ENCODE measurements around the gene IDI2. TPM values are rescaled to one million over a fixed set of nuclear protein-coding genes. Genes with fewer than 3 reads are reported as not detected.
"Not testable (repeated sequence)": the region's sequence is repeated elsewhere in the genome, so short reads cannot be mapped to it uniquely, and the experiment has no call there.

Gene IDI2
- total RNA-seq, result not detected

GRCh38 chr10:1025683-1026082, at the start of gene IDI2:
Gene IDI2, minus strand, starts transcription at chr10:1025859. Its CDS starts 1,136 bp downstream, at chr10:1024723.
- Histone ChIP-seq H3K27me3 (ENCODE audit: insufficient read depth, low read length) (no peaks in the 10 kb centered on the region), H3K9me3 (ENCODE audit: low read depth, low read length) (no peaks in the 10 kb centered on the region), H3K4me3 (ENCODE audit: low read length) (no peak within 1 kb of the TSS), H3K4me1 (ENCODE audit: insufficient read depth, low read length) (no peaks in the 10 kb centered on the region)

- peaks cover 7% of the 10 kb centered on the region for H3K4me1 ChIP-seq (ENCODE audit: insufficient read depth, low read length)
- H3K27me3 ChIP-seq (ENCODE audit: insufficient read depth, low read length), result no peaks in the 10 kb centered on the region
- H3K9me3 ChIP-seq (ENCODE audit: low read depth, low read length), result no peaks in the 10 kb centered on the region
These were observed 49.2 kb upstream of the IDI2 start for GRCh38 chr10:1074748-1075308.

GRCh38 chr10:1074052-1074747, 48.5 kb upstream of the IDI2 start:
- H3K27me3 ChIP-seq (ENCODE audit: insufficient read depth, low read length), result no peaks in the 10 kb centered on the region

More at GRCh38 chr10:1074748-1075308, 49.2 kb upstream of the IDI2 start:
- H3K4me3 ChIP-seq (ENCODE audit: low read length), result no peak overlapping the region

GRCh38 chr10:1070919-1071318, 45.3 kb upstream of the IDI2 start:
- H3K4me3 ChIP-seq (ENCODE audit: low read length), result no peak overlapping the region
- no peaks in the 10 kb centered on the region for H3K9me3 ChIP-seq (ENCODE audit: low read depth, low read length)
- H3K27me3 ChIP-seq (ENCODE audit: insufficient read depth, low read length), result no peaks in the 10 kb centered on the region
- peaks cover 16% of the 10 kb centered on the region for H3K4me1 ChIP-seq (ENCODE audit: insufficient read depth, low read length)

More at GRCh38 chr10:1074052-1074747, 48.5 kb upstream of the IDI2 start:
- H3K9me3 ChIP-seq (ENCODE audit: low read depth, low read length), result no peaks in the 10 kb centered on the region
- H3K4me3 ChIP-seq (ENCODE audit: low read length), result no peak overlapping the region
- peaks cover 12% of the 10 kb centered on the region for H3K4me1 ChIP-seq (ENCODE audit: insufficient read depth, low read length)

- peaks cover 25% of the 10 kb centered on the region for H3K4me1 ChIP-seq (ENCODE audit: insufficient read depth, low read length)
- H3K27me3 ChIP-seq (ENCODE audit: insufficient read depth, low read length), result no peaks in the 10 kb centered on the region
- H3K4me3 ChIP-seq (ENCODE audit: low read length), result no peak overlapping the region
- H3K9me3 ChIP-seq (ENCODE audit: low read depth, low read length), result no peaks in the 10 kb centered on the region
These were observed 43.0 kb upstream of the IDI2 start for GRCh38 chr10:1068380-1069361.

GRCh38 chr10:1066734-1067133, 41.1 kb upstream of the IDI2 start:
- H3K9me3 ChIP-seq (ENCODE audit: low read depth, low read length); H3K4me3 ChIP-seq (ENCODE audit: low read length); H3K27me3 ChIP-seq (ENCODE audit: insufficient read depth, low read length): not testable (repeated sequence)
- H3K4me1 ChIP-seq (ENCODE audit: insufficient read depth, low read length), result peaks cover 44% of the 10 kb centered on the region

- H3K27me3 ChIP-seq (ENCODE audit: insufficient read depth, low read length), result no peaks in the 10 kb centered on the region
- no peaks in the 10 kb centered on the region for H3K9me3 ChIP-seq (ENCODE audit: low read depth, low read length)
- peaks cover 53% of the 10 kb centered on the region for H3K4me1 ChIP-seq (ENCODE audit: insufficient read depth, low read length)
- H3K4me3 ChIP-seq (ENCODE audit: low read length), result no peak overlapping the region
These were observed 39.2 kb upstream of the IDI2 start for GRCh38 chr10:1064964-1065247.

- no peaks in the 10 kb centered on the region for H3K27me3 ChIP-seq (ENCODE audit: insufficient read depth, low read length)
- peaks cover 49% of the 10 kb centered on the region for H3K4me1 ChIP-seq (ENCODE audit: insufficient read depth, low read length)
- no peaks in the 10 kb centered on the region for H3K9me3 ChIP-seq (ENCODE audit: low read depth, low read length)
- no peak overlapping the region for H3K4me3 ChIP-seq (ENCODE audit: low read length)
These were observed 37.7 kb upstream of the IDI2 start for GRCh38 chr10:1063232-1063865.

GRCh38 chr10:1061930-1062774, 36.5 kb upstream of the IDI2 start:
- Histone ChIP-seq H3K4me3 (ENCODE audit: low read length) (no peak overlapping the region), H3K9me3 (ENCODE audit: low read depth, low read length) (no peaks in the 10 kb centered on the region), H3K4me1 (ENCODE audit: insufficient read depth, low read length) (peaks cover 57% of the 10 kb centered on the region)

GRCh38 chr10:1059902-1060301, 34.2 kb upstream of the IDI2 start:
- no peak overlapping the region for H3K4me3 ChIP-seq (ENCODE audit: low read length)
- peaks cover 65% of the 10 kb centered on the region for H3K4me1 ChIP-seq (ENCODE audit: insufficient read depth, low read length)
- no peaks in the 10 kb centered on the region for H3K9me3 ChIP-seq (ENCODE audit: low read depth, low read length)
- no peaks in the 10 kb centered on the region for H3K27me3 ChIP-seq (ENCODE audit: insufficient read depth, low read length)

More at GRCh38 chr10:1061930-1062774, 36.5 kb upstream of the IDI2 start:
- H3K27me3 ChIP-seq (ENCODE audit: insufficient read depth, low read length), result no peaks in the 10 kb centered on the region

GRCh38 chr10:1058017-1058416, 32.4 kb upstream of the IDI2 start:
- H3K27me3 ChIP-seq (ENCODE audit: insufficient read depth, low read length), result no peaks in the 10 kb centered on the region
- H3K4me3 ChIP-seq (ENCODE audit: low read length), result no peak overlapping the region
- peaks cover 62% of the 10 kb centered on the region for H3K4me1 ChIP-seq (ENCODE audit: insufficient read depth, low read length)

GRCh38 chr10:1057106-1057657, 31.5 kb upstream of the IDI2 start:
- Histone ChIP-seq H3K9me3 (ENCODE audit: low read depth, low read length) (no peaks in the 10 kb centered on the region), H3K27me3 (ENCODE audit: insufficient read depth, low read length) (no peaks in the 10 kb centered on the region), H3K4me3 (ENCODE audit: low read length) (peak overlapping the region; percentile 89), H3K4me1 (ENCODE audit: insufficient read depth, low read length) (peaks cover 57% of the 10 kb centered on the region)

More at GRCh38 chr10:1058017-1058416, 32.4 kb upstream of the IDI2 start:
- H3K9me3 ChIP-seq (ENCODE audit: low read depth, low read length), result no peaks in the 10 kb centered on the region

GRCh38 chr10:1056326-1057105, 30.9 kb upstream of the IDI2 start, which contains the start of gene WDR37:
Gene WDR37, plus strand, starts transcription at chr10:1056385. Its CDS starts 15,771 bp downstream, at chr10:1072156.
- H3K9me3 ChIP-seq (ENCODE audit: low read depth, low read length), result no peaks in the 10 kb centered on the region
- peak within 1 kb of the TSS; percentile 89 for H3K4me3 ChIP-seq (ENCODE audit: low read length)
- H3K4me1 ChIP-seq (ENCODE audit: insufficient read depth, low read length), result peaks cover 54% of the 10 kb centered on the region
- no peaks in the 10 kb centered on the region for H3K27me3 ChIP-seq (ENCODE audit: insufficient read depth, low read length)

All from mononuclear cell (primary cell).